ENCODE results near the gene PHKB. TPM values are rescaled to one million over a fixed set of nuclear protein-coding genes. Genes with fewer than 3 reads are reported as not detected.

PHKB gene
- total and polyA plus RNA-seq, 2 donors (not counting 1 experiment from before 2014, with no cell fraction given) = 50.4 to 223 TPM

DNA sequence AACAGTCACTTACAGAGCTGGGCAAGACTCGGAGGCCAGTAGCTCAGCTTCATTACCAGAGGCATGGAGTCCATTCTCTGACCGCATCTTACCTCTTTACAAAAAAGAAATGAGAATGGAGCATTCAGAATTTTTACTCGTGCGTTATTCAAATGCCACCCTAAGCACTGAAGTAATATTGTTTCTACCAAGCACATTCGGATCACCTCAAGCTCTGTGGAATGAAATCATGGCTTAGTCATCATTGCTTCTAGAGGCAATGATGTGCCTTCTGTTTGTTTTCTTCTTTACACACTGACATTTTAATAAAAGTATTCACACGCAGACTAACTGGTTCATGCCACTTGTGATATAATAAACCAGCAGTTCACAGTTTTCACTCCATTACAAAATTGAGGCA is 206.8 kb downstream of the PHKB start:
- no peak overlapping the region for H3K27ac ChIP-seq (ENCODE audit: low read length in 2 of 2)
- no peaks in the 10 kb centered on the region for H3K4me1 Mint-ChIP-seq
- no peaks in the 10 kb centered on the region for H3K4me1 ChIP-seq (ENCODE audit: control insufficient read depth in 2 of 2, insufficient read depth in 2 of 2, low read length in 2 of 2)
- no peaks in the 10 kb centered on the region for H3K9me3 ChIP-seq (ENCODE audit: control extremely low read depth in 1 of 3, control insufficient read depth in 2 of 3, insufficient read depth in 1 of 3, low read length in 2 of 3)
- H3K27ac Mint-ChIP-seq = no peak overlapping the region
- no peaks in the 10 kb centered on the region for H3K9me3 Mint-ChIP-seq (ENCODE audit: insufficient read depth)
- H3K27me3 ChIP-seq (replicated peaks in 1 of 4; ENCODE audit: control extremely low read depth in 1 of 4, control insufficient read depth in 3 of 4, insufficient read depth in 4 of 4, low read length in 3 of 4) = no peaks in the 10 kb centered on the region
- 100% methylated on average over 5 of the region's 6 CpGs for WGBS (ENCODE audit: insufficient coverage)
- CTCF ChIA-PET = no interaction called here
- no peak overlapping the region for H2AFZ ChIP-seq (ENCODE audit: insufficient read depth, low read depth, low read length, poor library complexity, severe bottlenecking)
- H3K36me3 ChIP-seq (replicated peaks in 1 of 2; ENCODE audit: control extremely low read depth in 1 of 2, control insufficient read depth in 1 of 2, extremely low read depth in 1 of 2, insufficient read depth in 2 of 2, low read length in 1 of 2) = peaks cover 0 to 15% of the 10 kb centered on the region in 2 experiments
- no peak for DNase-seq
- intact Hi-C loops (cut with micrococcal nuclease) = no loop called here
- H3K4me2 ChIP-seq (replicated peaks; ENCODE audit: low read depth, low read length, poor library complexity, severe bottlenecking) = no peak overlapping the region
- no peaks in the 10 kb centered on the region for H4K20me1 ChIP-seq (ENCODE audit: control insufficient read depth, insufficient read depth, low read length, poor library complexity, severe bottlenecking)
- no peak overlapping the region for H3K4me3 ChIP-seq (ENCODE audit: control extremely low read depth in 1 of 5, extremely low read depth in 1 of 5, insufficient read depth in 1 of 5, low read depth in 2 of 5, low read length in 4 of 5)
- ATAC-seq (ENCODE audit: low read depth) = no peak
- no peak overlapping the region for H3K4me3 Mint-ChIP-seq
- TF ChIP-seq CTCF (IDR thresholded peaks at IDR 0.05) = no peak
- no peak for TF ChIP-seq EZH2 (IDR thresholded peaks at IDR 0.05; ENCODE audit: borderline replicate concordance, insufficient read depth, low read depth, low read length, poor library complexity, severe bottlenecking)
- POLR2A ChIA-PET = no interaction called here
- H3K79me2 ChIP-seq (ENCODE audit: control insufficient read depth, insufficient read depth, low read length) = no peaks in the 10 kb centered on the region
- H3K9ac ChIP-seq (ENCODE audit: low read length) = no peak overlapping the region
- no peaks in the 10 kb centered on the region for H3K27me3 Mint-ChIP-seq

DNA sequence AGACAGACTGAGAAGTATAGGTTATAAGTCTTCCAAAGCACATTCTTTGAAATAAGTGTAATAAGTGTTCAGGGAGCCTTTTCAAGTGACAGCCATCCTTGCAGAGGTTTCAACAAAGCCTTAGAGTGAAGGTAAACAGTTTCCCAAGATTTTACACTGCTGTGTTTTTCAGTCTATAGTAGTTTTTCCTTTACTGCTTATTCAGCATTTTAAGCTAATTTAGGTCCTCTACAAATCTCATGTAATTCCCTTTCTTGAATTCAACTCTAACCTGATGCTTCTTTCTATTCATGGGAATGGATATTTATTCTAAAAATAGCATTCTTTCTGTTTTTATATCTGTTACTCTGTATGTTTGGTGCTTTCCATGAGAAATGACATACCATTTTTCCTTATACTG is 211.3 kb downstream of the PHKB start:
- H3K4me1 Mint-ChIP-seq = no peaks in the 10 kb centered on the region
- Histone ChIP-seq H2AFZ (ENCODE audit: insufficient read depth, low read depth, low read length, poor library complexity, severe bottlenecking) (no peak overlapping the region), H3K4me1 (ENCODE audit: control insufficient read depth in 2 of 2, insufficient read depth in 2 of 2, low read length in 2 of 2) (no peaks in the 10 kb centered on the region), H4K20me1 (ENCODE audit: control insufficient read depth, insufficient read depth, low read length, poor library complexity, severe bottlenecking) (no peaks in the 10 kb centered on the region), H3K27me3 (replicated peaks in 1 of 4; ENCODE audit: control extremely low read depth in 1 of 4, control insufficient read depth in 3 of 4, insufficient read depth in 4 of 4, low read length in 3 of 4) (no peaks in the 10 kb centered on the region), H3K9ac (ENCODE audit: low read length) (no peak overlapping the region), H3K9me3 (ENCODE audit: control extremely low read depth in 1 of 3, control insufficient read depth in 2 of 3, insufficient read depth in 1 of 3, low read length in 2 of 3) (peaks cover 0 to 4% (median 2%) of the 10 kb centered on the region in 3 donors), H3K36me3 (replicated peaks in 1 of 2; ENCODE audit: control extremely low read depth in 1 of 2, control insufficient read depth in 1 of 2, extremely low read depth in 1 of 2, insufficient read depth in 2 of 2, low read length in 1 of 2) (peaks cover 0 to 42% of the 10 kb centered on the region in 2 experiments), H3K4me2 (replicated peaks; ENCODE audit: low read depth, low read length, poor library complexity, severe bottlenecking) (no peak overlapping the region), H3K79me2 (ENCODE audit: control insufficient read depth, insufficient read depth, low read length) (no peaks in the 10 kb centered on the region), H3K27ac (ENCODE audit: low read length in 2 of 2) (no peak overlapping the region), H3K4me3 (ENCODE audit: control extremely low read depth in 1 of 5, extremely low read depth in 1 of 5, insufficient read depth in 1 of 5, low read depth in 2 of 5, low read length in 4 of 5) (no peak overlapping the region)
- CTCF ChIA-PET = interaction anchor here (0.6 to 1.2 kb wide), 2 partner anchors 302 to 331 kb away, joined by 3 read pairs; no protein-coding TSS in a partner anchor
- H3K27me3 Mint-ChIP-seq = no peaks in the 10 kb centered on the region
- H3K9me3 Mint-ChIP-seq (ENCODE audit: insufficient read depth) = peaks cover 4% of the 10 kb centered on the region
- POLR2A ChIA-PET = no interaction called here
- TF ChIP-seq CTCF (IDR thresholded peaks at IDR 0.05) (no peak), EZH2 (IDR thresholded peaks at IDR 0.05; ENCODE audit: borderline replicate concordance, insufficient read depth, low read depth, low read length, poor library complexity, severe bottlenecking) (no peak)
- H3K4me3 Mint-ChIP-seq = no peak overlapping the region
- no peak overlapping the region for H3K27ac Mint-ChIP-seq
- ATAC-seq (ENCODE audit: low read depth) (no peak), DNase-seq (no peak)
- intact Hi-C loops (cut with micrococcal nuclease) = no loop called here

Data from B cell (primary cell).